Breast epithelium (tissue), 3 donors: ENCODE data around the gene GLCE.

ENCODE experiments used
- CTCF ChIP-seq, 3 donors: fragments of 450-650 bp; IDR thresholded peaks; one replicate each; pipeline ENCODE4 v1.5.1; 2016 to 2017; ENCODE audit warnings: antibody characterized with exemption in 3 of 3, mild to moderate bottlenecking in 3 of 3, moderate library complexity in 3 of 3
- POLR2A ChIP-seq: fragments of 450-650 bp; IDR thresholded peaks from one replicate; pipeline ENCODE4 v1.6.1; 2016; ENCODE audit warnings: antibody characterized with exemption, mild to moderate bottlenecking, moderate library complexity
- POLR2AphosphoS5 ChIP-seq, 3 donors: sonication (generic); formaldehyde crosslinking; IDR thresholded peaks; one replicate each; pipeline ENCODE4 v1.6.1; 2017; ENCODE audit warnings: antibody characterized with exemption in 3 of 3

- TF ChIP-seq CTCF (IDR thresholded peaks at IDR 0.05) (no peak), POLR2AphosphoS5 (IDR thresholded peaks at IDR 0.05) (no peak), POLR2A (no peak)
Measured at GRCh38 chr15:69158843-69159240, 1.6 kb upstream of the GLCE start.
